ENCODE measurements around the gene KRT38.

The KRT38 gene

DNA sequence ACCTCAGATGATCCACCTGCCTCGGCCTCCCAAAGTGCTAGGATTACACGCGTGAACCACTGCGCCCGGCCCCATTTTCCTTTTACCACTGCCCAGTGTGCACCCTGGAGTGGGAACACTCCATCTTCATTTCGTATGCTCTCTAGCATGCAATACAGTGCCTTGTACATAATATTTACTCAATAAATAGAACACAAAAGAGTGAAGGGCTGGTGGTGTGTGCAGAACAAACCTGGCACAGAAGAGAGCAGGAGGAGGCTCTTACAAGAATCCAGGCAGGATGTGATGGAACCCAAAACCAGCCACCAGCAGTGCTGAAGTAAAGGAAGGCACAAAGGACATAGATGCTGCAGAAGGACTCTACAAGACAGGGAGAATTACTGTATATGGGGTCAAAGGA, 23.7 kb downstream of the KRT38 start:
- TF ChIP-seq POLR2AphosphoS5 (IDR thresholded peaks at IDR 0.05; ENCODE audit: low read depth, low read length) (no peak), SIN3A (IDR thresholded peaks at IDR 0.05; ENCODE audit: borderline replicate concordance, insufficient read depth, low read length) (no peak), TAF1 (IDR thresholded peaks at IDR 0.05; ENCODE audit: borderline replicate concordance, insufficient read depth, low read length) (no peak), FOXP2 (optimal IDR thresholded peaks at IDR 0.05; ENCODE audit: borderline replicate concordance, extremely low read depth, extremely low read length, insufficient read depth) (no peak)
- TF ChIP-seq, protein P1, sequence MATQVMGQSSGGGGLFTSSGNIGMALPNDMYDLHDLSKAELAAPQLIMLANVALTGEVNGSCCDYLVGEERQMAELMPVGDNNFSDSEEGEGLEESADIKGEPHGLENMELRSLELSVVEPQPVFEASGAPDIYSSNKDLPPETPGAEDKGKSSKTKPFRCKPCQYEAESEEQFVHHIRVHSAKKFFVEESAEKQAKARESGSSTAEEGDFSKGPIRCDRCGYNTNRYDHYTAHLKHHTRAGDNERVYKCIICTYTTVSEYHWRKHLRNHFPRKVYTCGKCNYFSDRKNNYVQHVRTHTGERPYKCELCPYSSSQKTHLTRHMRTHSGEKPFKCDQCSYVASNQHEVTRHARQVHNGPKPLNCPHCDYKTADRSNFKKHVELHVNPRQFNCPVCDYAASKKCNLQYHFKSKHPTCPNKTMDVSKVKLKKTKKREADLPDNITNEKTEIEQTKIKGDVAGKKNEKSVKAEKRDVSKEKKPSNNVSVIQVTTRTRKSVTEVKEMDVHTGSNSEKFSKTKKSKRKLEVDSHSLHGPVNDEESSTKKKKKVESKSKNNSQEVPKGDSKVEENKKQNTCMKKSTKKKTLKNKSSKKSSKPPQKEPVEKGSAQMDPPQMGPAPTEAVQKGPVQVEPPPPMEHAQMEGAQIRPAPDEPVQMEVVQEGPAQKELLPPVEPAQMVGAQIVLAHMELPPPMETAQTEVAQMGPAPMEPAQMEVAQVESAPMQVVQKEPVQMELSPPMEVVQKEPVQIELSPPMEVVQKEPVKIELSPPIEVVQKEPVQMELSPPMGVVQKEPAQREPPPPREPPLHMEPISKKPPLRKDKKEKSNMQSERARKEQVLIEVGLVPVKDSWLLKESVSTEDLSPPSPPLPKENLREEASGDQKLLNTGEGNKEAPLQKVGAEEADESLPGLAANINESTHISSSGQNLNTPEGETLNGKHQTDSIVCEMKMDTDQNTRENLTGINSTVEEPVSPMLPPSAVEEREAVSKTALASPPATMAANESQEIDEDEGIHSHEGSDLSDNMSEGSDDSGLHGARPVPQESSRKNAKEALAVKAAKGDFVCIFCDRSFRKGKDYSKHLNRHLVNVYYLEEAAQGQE (IDR thresholded peaks at IDR 0.05; ENCODE audit: insufficient read depth in 1 of 2, low read depth in 2 of 2, low read length in 2 of 2): no peak

DNA sequence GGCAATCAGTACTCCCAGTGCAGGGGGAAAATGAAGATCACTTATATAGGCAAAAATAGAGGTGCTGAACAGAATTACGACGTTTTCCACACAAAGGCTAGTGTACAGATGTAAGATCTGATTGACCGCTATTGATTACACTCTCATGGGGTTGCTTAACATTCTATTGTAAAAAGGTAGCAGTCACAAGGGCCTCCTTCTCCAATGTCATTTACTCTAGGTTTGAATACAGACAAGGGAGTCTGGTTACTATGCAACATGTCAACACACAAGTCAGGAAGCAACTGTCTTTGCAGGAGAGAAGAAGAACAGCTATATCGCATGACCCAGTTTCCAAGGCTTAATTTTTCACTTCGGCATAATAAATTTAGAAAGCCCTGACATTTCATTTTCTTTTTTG, 24.3 kb downstream of the KRT38 start:
- no peak for TF ChIP-seq TAF1 (IDR thresholded peaks at IDR 0.05; ENCODE audit: borderline replicate concordance, insufficient read depth, low read length)
- no peak for TF ChIP-seq SIN3A (IDR thresholded peaks at IDR 0.05; ENCODE audit: borderline replicate concordance, insufficient read depth, low read length)
- TF ChIP-seq POLR2AphosphoS5 (IDR thresholded peaks at IDR 0.05; ENCODE audit: low read depth, low read length): no peak
- no peak for TF ChIP-seq FOXP2 (optimal IDR thresholded peaks at IDR 0.05; ENCODE audit: borderline replicate concordance, extremely low read depth, extremely low read length, insufficient read depth)
- TF ChIP-seq, protein P1 (IDR thresholded peaks at IDR 0.05; ENCODE audit: insufficient read depth in 1 of 2, low read depth in 2 of 2, low read length in 2 of 2): no peak

DNA sequence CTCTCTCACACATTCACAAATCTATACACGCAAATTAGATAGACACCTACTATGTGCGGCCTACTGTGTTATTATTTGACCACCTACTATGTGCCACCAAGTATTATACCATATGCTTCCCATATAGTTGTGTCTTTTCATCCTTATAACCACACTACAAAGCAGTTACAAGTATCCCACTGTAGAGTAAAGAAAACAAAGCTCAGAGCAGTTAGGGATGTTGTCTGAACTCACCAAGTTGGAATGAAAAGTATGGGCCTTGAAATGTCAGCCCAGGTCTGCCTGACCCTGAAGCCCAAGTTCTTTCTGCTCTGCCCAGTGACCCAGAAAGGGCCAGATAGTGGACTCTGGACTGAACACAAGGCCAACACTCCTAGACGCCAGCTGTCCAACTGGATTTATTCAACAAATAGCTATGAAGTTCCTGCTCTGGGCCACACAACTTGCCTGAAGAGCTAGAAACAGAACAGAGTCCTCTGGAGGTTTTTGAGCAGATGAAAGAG, 24.9 kb downstream of the KRT38 start:
- TF ChIP-seq FOXP2 (optimal IDR thresholded peaks at IDR 0.05; ENCODE audit: borderline replicate concordance, extremely low read depth, extremely low read length, insufficient read depth) (no peak), POLR2AphosphoS5 (IDR thresholded peaks at IDR 0.05; ENCODE audit: low read depth, low read length) (no peak), SIN3A (IDR thresholded peaks at IDR 0.05; ENCODE audit: borderline replicate concordance, insufficient read depth, low read length) (no peak), TAF1 (IDR thresholded peaks at IDR 0.05; ENCODE audit: borderline replicate concordance, insufficient read depth, low read length) (no peak)
- TF ChIP-seq, protein P1 (IDR thresholded peaks at IDR 0.05; ENCODE audit: insufficient read depth in 1 of 2, low read depth in 2 of 2, low read length in 2 of 2): no peak

DNA sequence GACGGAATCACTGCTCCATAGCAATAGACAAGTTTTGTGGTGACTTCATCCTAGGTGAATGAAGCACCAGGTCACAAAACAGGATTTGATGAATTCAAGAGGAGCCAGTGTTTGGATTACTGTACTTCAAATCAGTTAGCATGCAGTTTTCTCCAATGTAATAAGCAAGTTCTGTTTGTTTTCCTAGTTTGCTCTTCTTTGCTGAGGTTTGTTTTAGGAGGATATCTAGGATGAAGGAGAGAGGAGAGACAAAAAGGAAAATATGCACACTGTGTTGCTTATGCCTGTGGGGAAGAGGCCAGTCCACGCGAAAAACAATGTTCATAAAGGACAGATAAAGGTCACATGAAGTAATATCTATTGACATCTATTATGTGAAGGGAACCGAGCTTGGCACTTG, 25.4 kb downstream of the KRT38 start:
- TF ChIP-seq FOXP2 (optimal IDR thresholded peaks at IDR 0.05; ENCODE audit: borderline replicate concordance, extremely low read depth, extremely low read length, insufficient read depth): no peak
- TF ChIP-seq, protein P1 (IDR thresholded peaks at IDR 0.05; ENCODE audit: insufficient read depth in 1 of 2, low read depth in 2 of 2, low read length in 2 of 2): no peak
- no peak for TF ChIP-seq POLR2AphosphoS5 (IDR thresholded peaks at IDR 0.05; ENCODE audit: low read depth, low read length)
- TF ChIP-seq SIN3A (IDR thresholded peaks at IDR 0.05; ENCODE audit: borderline replicate concordance, insufficient read depth, low read length): no peak
- no peak for TF ChIP-seq TAF1 (IDR thresholded peaks at IDR 0.05; ENCODE audit: borderline replicate concordance, insufficient read depth, low read length)

DNA sequence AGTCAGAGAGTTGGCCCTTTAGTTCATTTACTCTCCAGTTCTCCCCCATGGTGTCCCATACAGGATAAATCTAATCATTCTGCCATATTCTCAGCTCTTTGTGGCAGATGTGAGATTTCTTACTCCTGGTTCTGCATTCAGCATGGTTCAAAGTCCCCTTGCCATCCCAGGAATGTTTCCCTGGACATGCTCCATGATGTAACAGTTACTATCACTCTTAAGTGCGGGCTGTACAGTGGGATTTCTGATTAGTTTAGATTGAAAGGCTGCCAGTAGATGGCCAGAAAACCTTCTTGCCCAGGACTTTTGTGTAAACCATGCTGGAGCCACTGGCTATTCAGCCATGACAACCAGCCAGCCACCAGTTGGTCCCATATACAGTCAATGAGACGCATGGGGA, 26.8 kb downstream of the KRT38 start:
- no peak for TF ChIP-seq FOXP2 (optimal IDR thresholded peaks at IDR 0.05; ENCODE audit: borderline replicate concordance, extremely low read depth, extremely low read length, insufficient read depth)
- TF ChIP-seq SIN3A (IDR thresholded peaks at IDR 0.05; ENCODE audit: borderline replicate concordance, insufficient read depth, low read length): no peak
- TF ChIP-seq TAF1 (IDR thresholded peaks at IDR 0.05; ENCODE audit: borderline replicate concordance, insufficient read depth, low read length): no peak
- TF ChIP-seq POLR2AphosphoS5 (IDR thresholded peaks at IDR 0.05; ENCODE audit: low read depth, low read length): no peak
- TF ChIP-seq, protein P1 (IDR thresholded peaks at IDR 0.05; ENCODE audit: insufficient read depth in 1 of 2, low read depth in 2 of 2, low read length in 2 of 2): no peak

Measured in PFSK-1 (cell line).